OCI-LY7 (cell line): ENCODE data around the gene EIF2AK2.
A peak's percentile ranks its signal among the peaks of the same experiment; 100 is the strongest.

ENCODE experiments used
- EZH2phosphoT487 ChIP-seq: fragments of 200-600 bp; sonication (generic); IDR thresholded peaks from 2 replicates; pipeline ENCODE4 v1.6.1; 2018; ENCODE audit warnings: low read depth, borderline replicate concordance, mild to moderate bottlenecking, mixed run types, antibody characterized with exemption, low read length, moderate library complexity, mixed read lengths
- TF ChIP-seq, protein P1 (sequence below): fragments of 200-600 bp; sonication (generic); conservative IDR thresholded peaks from 2 replicates; pipeline ENCODE4 v1.5.1; 2014; ENCODE audit warnings: mild to moderate bottlenecking, antibody characterized with exemption, low read length, moderate library complexity, mixed read lengths

DNA sequence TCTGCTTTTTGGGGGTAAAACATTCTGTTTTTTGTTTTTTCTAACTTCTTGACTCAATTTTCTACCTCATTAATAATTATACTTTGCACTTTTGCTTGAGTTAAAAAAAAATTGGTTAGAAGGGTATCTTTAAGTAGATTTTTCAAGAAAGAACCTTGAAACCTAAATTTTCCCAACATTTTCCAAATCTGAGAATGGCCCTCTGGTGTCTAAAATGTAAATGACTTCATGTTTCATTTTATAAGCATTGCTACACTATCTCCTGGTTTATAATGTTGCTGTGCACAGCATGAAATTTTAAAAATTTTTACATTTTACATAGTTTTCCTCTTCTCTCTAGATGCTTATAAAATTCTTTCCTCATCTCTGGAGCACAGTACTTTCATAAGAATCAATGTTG lies 14.2 kb downstream of the EIF2AK2 start:
- TF ChIP-seq, protein P1, sequence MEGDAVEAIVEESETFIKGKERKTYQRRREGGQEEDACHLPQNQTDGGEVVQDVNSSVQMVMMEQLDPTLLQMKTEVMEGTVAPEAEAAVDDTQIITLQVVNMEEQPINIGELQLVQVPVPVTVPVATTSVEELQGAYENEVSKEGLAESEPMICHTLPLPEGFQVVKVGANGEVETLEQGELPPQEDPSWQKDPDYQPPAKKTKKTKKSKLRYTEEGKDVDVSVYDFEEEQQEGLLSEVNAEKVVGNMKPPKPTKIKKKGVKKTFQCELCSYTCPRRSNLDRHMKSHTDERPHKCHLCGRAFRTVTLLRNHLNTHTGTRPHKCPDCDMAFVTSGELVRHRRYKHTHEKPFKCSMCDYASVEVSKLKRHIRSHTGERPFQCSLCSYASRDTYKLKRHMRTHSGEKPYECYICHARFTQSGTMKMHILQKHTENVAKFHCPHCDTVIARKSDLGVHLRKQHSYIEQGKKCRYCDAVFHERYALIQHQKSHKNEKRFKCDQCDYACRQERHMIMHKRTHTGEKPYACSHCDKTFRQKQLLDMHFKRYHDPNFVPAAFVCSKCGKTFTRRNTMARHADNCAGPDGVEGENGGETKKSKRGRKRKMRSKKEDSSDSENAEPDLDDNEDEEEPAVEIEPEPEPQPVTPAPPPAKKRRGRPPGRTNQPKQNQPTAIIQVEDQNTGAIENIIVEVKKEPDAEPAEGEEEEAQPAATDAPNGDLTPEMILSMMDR = peak; percentile 38; the same call in 1 of the 2 replicates
- TF ChIP-seq EZH2phosphoT487 = no peak
